NOMO-1 (cell line): ENCODE data around the gene ROR1.

Source experiments
- DNase-seq, 2 experiments: peaks; one replicate each; lab custom pipeline; 2025; ENCODE audit not compliant: unreplicated experiment in 2 of 2; lab: John Stamatoyannopoulos, UW

ROR1 gene

DNA sequence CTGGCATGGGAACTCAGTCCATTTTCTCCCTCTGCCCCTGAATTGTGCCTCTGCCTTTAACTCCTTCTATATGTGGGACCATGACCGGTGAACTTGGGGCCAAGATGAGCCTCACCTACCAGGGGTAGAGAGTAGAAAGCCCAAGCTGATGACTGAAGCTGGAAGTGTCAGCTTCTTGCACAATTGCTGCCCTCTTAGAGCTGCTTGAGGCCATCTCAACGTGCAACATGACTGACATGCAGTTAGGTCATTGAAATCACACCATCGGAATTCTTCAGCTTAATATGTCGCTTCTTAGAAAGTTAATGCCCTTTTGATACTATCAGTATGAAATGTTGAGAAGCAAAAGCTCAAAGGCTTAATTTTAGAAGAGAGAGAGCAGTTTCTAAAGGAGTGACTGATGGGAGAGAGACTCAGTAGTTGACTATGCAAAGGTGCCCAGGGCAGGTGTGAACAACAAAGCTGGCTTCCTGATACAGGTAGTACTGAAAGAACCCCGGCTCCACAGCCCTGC lies 340.3 kb downstream of the ROR1 start:
- no peak for DNase-seq

DNA sequence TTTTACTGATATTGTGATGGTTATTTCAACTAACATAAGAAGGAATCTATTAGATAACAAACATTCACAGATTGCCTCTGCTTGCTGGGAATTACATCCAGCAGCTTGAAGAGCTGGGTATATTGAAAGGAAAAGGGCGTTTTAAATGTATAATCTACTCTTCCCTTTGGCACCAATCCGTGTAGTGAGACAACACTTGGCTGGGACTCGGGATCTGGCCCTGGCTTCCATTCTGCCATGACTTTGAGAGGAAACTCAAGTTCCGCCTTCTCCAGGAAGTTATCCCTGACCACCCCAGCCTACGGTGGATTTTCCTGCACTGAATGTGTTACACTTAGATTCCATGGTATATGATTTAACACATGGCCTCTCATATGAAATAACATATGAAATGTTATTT lies 342.7 kb downstream of the ROR1 start:
- no peak for DNase-seq

DNA sequence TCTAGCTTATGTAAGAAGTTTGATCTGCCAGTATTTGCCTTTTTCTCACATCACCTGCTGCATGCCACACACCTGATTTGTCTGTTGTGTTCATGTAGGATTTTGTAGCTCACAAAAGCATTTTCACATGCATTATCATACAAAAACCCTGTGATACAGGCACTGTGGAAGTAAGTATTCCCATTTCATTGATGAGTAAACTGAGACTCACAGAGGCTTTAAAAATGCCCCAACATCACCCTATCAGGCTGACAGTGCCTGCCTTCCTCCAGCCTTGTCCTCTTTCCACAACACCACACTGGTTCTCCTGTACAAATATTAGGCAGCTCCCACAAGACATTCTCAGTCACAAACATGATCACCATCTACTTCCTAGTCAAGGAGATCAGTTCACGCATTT lies 343.7 kb downstream of the ROR1 start:
- no peak for DNase-seq

- no peak for DNase-seq
Observed at GRCh38 chr1:64121766-64122385, 348.1 kb downstream of the ROR1 start.

DNA sequence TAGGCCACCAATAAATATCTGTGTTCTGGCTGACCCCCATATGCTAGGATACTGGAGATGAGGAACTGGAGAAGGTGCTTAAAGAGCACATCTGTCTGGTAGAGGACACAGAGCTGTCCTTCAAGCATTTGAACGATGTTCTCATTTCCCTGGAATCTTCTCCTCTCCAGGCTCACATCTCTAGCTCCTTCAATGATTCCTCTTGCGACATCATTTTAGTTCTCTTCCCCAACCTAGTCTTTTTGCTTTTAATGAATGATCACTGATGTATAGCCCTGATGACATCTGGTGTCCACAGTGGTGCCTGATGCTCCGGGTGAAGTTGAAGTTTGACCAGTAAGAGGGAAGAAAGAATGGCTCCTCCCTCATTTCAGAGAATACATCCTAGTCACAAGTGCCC lies 348.8 kb downstream of the ROR1 start:
- no peak for DNase-seq

GRCh38 chr1:64124704-64125440 lies 351.1 kb downstream of the ROR1 start:
- DNase-seq: no peak

DNA sequence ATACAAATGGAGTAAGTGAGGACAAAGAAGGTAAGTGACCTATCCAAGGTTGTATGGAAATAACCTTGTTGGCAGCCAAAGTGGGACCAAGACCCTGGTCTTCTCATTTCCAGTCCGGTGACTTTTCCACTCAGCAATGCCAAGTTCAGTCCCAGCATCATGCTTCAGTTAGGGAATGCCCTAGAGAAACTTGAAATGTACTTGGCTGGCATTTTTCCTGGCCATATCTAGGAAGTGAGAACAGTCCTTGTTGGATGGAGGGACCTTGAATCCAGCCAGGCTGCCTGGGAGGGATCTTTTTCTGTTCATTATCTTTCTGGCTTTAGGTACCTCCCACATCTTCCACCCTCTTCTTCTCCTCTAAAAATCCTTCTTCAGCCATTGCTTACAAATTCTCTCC lies 352.8 kb downstream of the ROR1 start:
- no peak for DNase-seq

GRCh38 chr1:64127297-64127696 lies 353.5 kb downstream of the ROR1 start:
- no peak for DNase-seq

- no peak for DNase-seq
Observed at GRCh38 chr1:64129701-64130100, 355.9 kb downstream of the ROR1 start.

- DNase-seq: no peak
Observed at GRCh38 chr1:64131155-64131554, 357.3 kb downstream of the ROR1 start.

- no peak for DNase-seq
Observed at GRCh38 chr1:64133036-64133435, 359.2 kb downstream of the ROR1 start.

DNA sequence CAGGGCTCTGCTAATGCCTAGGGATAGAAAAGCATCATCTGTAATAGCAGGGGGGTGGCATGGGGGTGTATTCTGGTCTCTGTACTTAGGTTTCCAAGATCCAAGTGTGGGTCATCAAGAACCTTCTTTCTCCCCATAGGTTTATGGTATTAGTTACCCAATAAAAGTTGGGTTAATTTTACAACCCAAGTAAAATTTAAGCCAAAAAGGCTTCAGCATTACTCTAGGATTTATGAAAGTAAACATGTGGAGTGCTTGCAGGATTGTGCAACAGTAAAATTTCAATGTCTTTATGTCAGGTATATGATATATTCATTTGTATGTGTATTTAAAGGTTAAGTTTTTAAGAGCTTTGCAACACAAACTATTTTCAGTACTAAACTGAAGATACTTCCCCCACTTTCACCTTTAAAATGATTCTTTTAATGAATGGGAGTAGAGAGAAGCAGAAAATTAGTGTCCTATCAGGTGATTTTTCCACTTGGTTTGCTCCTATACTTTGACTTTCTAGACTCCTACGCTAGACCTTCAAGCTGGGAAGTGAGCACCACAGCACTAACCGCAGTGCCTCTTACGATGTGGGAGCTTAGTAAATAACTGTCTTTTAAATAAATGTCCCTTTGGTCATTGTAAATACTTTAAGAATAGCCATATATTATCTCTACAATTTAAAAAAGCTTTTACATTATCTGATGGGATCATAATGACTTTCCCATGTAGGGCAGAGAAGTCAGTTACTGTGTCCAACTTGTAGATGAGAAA lies 361.8 kb downstream of the ROR1 start:
- no peak for DNase-seq

GRCh38 chr1:64136296-64136695 lies 362.5 kb downstream of the ROR1 start:
- DNase-seq: no peak

- DNase-seq: peak; percentile 10 to 44
Observed at GRCh38 chr1:64136752-64137411, 363.1 kb downstream of the ROR1 start.

GRCh38 chr1:64137412-64137803 lies 363.6 kb downstream of the ROR1 start:
- DNase-seq: no peak

DNA sequence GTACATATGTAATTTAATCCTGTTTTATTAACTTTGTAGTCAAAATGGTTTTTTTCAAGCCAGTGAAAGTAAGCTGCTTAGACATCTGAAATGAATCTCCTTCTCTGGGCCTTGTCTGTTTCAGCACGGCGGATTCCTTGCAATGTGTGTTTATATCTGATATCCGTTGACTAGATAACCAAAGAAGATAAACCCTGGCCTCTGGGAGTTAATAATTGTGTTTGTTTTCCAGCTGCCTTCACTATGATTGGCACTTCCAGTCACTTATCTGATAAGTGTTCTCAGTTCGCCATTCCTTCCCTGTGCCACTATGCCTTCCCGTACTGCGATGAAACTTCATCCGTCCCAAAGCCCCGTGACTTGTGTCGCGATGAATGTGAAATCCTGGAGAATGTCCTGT lies 366.1 kb downstream of the ROR1 start:
- no peak for DNase-seq

GRCh38 chr1:64140596-64140995 lies 366.8 kb downstream of the ROR1 start:
- DNase-seq: no peak

DNA sequence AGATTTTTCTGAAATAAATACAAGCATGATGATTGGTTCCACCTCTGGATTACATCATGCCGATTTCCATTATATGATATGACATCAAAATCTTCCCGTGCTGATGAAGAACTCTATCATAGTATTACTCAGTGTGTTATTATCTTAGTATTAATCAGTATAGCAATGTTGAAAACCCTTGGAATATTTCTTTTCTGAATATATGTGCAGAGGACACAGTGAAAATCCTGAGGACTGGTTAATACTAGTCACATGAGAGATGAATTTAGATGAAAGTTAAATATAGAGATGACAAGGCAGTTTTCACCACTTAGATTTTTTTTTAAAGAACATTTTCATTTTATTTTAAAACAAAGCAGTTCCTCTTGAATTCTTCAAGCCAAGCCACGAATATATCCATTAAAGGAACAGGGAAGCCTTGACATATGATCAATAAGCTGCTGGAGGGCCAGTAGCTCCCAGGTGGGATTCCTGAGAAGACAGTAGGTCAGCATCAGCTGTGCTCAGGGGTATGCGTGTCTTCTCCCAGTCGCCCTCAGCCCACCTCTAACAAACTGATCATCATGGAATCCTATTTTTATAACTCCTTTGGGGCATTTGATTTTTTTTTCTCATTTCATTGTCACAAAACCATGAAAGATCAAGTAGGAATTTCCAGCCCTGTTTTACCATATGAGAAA lies 373.4 kb downstream of the ROR1 start:
- DNase-seq: no peak

DNA sequence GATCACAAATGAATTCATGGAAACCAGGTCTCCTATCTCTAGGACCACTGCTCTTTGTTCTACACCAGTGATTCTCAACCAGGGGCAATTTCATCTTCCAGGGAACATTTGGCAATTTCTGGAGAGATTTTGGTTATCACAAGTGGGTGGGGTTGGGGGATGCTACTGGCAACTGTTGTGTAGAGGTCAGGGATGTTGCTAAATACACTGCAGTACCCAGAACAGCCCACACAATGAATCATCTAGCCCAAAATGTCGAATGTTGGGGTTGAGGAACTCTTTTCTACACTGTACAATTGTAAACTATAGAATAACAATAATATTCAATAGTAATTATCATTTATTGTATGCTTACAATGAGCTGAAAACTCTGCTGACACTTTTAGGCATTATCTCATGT lies 373.9 kb downstream of the ROR1 start:
- DNase-seq: no peak

DNA sequence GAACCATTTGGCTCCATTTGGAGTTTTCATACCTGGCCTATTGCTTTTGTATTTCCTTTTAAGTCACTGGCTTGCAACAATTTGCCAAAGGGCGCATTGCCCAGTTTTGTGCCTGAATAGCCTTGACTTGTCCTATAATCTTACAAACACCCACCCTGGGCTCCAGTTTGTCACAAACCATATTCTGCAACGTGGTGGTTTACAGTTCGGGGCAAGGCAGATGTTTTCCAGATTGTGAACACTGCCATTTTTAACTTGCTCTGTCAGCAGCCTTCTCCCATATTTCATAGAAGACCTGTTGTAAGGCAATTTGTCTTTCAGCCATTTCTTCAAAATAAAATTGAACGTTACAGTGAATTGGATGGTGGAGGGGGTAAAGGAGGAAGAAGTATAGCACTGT lies 376.4 kb downstream of the ROR1 start:
- DNase-seq: no peak
